ENCODE measurements around the gene CCDC106.

Gene CCDC106

GRCh38 chr19:55637534-55637933, 10.5 kb upstream of the CCDC106 start:
- DNase-seq, result no peak

DNA sequence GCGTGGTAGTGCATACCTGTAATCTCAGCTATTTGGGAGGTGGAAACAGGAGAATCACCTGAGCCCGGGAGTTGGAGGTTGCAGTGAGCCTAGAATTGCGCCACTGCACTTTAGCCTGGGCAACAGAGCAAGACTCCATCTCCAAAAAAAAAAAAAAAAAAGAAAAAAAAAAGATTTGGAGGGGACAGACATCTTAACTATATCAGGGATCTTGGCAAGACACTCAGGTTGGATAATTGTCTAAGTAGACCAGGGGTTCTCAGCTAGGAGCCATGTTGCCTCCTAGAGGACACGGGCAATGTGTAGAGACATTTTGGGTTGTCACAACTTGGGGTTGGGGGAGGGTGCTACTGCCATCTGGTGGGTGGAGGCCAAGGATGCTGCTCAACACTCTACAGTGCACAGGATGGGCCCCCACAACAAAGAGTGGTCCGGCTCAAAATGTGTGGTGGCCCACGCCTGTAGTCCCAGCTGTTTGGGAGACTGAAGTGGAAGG, 9.1 kb upstream of the CCDC106 start:
- DNase-seq, result no peak

DNA sequence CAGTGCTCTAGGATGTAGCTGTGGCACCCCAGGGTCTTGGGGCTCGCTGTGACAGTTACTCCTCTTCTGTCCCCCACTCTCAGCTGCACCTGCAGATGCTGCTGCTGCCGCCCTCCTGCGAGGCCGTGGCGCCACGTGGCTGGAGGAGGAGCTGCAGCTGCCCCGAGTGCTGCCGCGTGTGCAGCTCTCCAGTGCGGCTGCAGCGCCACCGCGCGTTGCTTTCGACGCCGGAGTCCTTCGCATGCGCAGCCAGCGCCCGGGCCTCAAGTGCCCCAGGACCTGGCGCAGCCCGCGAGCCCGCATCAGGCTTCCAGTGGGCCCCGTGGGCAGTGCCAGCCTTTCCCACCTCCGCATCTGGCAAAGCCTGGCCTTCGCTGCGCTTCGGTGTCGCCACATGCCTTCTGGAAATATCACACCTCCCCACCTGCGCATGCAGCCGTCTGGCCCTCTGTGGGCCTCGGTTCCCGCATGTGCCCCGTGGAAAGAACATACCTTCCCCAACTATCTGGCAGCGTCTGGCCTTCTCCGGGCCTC, 7.9 kb upstream of the CCDC106 start:
- DNase-seq, result peak; percentile 34

DNA sequence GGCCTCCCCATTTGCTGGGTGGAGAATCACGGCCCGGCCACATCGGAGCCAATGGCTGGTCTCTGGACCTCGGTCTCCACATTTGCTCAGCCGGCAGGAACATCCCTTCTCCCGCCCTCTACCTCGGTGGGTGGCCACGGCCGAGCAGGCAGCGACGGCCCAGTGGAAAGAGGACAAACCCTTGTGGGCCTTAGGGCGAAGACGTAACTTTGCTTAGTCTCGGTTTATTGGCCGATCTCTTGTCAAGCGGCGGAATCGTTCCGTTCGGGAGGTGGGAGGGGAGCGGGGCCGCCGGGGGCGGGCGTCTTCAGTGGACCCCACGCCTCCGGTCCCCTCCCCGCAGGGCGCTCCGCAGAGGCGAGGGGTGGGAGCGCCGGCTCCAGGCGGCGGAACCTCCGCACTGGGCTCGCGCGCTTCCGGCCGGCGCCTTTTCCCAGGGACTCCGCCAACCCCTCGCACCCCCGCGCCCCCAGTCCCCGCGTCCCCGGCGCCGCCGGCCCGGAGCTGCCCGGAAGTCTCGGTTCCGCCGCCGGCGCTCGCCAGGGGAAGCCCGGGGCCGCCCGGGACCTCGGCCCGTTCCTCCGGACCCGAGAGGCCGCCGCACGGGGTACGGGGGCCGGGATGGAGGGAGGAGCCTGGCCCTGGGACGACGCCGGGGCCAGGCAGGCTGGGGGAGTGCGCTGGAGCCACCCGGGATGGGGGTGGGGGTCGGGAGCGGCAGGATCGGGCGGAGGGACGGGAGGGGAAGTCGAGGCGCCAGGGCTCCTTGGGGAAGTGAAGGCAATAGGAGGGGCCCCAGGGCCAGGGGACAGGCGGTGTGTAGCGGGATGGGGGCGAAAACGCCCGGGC, 7.2 kb upstream of the CCDC106 start, which contains the start of gene ZNF580:
TSS of gene ZNF580 (plus strand) at position 426 of the 849 bp plus-strand sequence. CDS start 1,507 bp downstream, outside the sequence.
- peak; percentile 73 for DNase-seq

GRCh38 chr19:55641426-55642152, 6.4 kb upstream of the CCDC106 start:
- peak; percentile 20 for DNase-seq

GRCh38 chr19:55642153-55643002, 5.6 kb upstream of the CCDC106 start:
- peak; percentile 11 for DNase-seq

DNA sequence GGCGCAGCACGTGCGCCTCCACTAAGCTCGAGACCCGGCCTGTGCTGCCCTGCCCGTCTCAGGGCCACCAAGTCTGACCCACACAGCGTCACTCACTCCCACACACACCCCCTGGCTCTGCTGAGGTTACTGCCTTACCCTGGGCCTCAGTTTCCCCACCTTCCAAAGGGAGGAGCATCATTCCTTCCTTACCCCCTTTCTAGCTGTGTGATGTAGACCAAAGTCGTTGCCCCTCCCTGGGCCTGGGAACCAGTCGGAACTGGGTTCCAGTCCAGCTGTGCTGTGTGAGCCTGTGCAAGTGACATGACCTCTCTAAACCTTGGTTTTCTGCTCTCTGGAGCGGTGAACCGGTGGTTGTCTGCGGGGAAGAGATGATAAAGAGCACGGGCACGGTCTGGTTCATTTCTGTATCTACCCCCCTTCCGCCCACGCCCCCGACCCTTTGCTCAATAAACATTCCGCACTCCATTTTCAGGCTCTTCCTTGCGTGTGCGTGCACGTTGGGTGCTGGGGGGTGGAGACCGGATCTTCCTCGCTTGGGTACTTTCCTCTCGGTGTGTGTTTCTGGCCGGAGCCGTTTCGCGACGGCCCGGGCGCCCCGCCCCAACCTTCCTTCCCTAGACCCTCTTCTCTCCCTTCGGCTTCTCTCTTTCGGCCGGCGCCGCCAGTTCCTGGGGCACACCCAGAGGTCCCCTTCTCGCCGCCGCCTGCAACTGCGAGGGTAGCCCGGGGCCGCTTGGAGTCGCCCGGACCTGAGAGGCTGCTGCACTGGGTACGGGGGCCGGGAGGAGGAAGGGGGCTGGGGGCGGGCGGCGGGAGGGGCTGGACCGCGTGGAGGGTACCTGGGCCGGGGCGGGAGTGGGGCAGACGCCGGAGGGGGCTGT, 4.8 kb upstream of the CCDC106 start, which contains the start of gene ZNF581:
TSS of gene ZNF581 (plus strand) at position 647 of the 884 bp plus-strand sequence. CDS start 923 bp downstream, outside the sequence.
- peak; percentile 70 for DNase-seq

- no peak for DNase-seq
Observed at GRCh38 chr19:55643887-55644176, 4.2 kb upstream of the CCDC106 start.

DNA sequence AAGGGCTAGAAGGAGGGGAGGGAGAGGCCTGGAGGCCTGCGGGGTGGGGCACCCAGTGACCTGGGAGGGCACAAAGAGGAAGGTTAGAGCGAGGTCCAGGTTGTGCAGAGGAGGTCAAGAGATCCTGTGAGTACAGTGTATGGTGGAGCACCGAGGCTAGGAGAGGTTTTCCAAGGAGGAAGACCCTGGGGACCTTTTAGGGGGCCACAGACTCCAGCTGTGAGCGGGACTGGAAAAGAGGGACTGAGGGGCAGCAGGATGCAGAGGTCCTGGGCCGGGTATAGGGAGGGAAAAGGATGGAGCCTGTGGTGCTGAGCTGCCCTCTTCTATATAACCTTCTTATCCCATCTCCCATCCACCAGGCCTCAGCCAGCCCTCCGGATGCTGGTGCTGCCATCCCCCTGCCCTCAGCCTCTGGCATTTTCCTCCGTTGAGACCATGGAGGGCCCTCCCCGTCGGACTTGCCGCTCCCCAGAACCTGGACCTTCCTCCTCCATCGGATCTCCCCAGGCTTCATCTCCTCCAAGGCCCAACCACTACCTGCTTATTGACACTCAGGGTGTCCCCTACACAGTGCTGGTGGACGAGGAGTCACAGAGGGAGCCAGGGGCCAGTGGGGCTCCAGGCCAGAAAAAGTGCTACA, 3.7 kb upstream of the CCDC106 start:
- no peak for DNase-seq

DNA sequence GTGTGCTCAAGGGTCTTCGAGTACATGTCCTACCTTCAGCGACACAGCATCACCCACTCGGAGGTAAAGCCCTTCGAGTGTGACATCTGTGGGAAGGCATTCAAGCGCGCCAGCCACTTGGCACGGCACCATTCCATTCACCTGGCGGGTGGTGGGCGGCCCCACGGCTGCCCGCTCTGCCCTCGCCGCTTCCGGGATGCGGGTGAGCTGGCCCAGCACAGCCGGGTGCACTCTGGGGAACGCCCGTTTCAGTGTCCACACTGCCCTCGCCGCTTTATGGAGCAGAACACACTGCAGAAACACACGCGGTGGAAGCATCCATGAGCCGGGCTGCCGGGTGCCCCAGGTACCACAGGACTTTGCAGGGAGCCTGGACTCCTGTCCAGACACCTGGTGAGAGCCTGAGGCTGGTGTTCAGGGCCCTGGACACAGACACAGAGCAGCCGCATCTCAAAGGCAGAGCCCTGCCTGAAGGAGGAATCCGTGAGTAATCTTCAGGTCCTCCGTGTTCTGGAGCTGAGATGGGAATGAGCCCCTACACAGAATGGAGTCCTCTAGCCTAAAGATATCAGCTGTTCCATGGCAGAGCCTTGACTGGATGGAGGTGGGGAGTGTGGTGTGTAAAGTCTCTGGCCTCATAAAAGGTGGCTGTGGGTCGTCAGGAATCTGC, 3.0 kb upstream of the CCDC106 start:
- no peak for DNase-seq

- no peak for DNase-seq
Observed at GRCh38 chr19:55645512-55645881, 2.5 kb upstream of the CCDC106 start.

GRCh38 chr19:55646889-55647731, 902 bp upstream of the CCDC106 start:
- DNase-seq, result no peak

DNA sequence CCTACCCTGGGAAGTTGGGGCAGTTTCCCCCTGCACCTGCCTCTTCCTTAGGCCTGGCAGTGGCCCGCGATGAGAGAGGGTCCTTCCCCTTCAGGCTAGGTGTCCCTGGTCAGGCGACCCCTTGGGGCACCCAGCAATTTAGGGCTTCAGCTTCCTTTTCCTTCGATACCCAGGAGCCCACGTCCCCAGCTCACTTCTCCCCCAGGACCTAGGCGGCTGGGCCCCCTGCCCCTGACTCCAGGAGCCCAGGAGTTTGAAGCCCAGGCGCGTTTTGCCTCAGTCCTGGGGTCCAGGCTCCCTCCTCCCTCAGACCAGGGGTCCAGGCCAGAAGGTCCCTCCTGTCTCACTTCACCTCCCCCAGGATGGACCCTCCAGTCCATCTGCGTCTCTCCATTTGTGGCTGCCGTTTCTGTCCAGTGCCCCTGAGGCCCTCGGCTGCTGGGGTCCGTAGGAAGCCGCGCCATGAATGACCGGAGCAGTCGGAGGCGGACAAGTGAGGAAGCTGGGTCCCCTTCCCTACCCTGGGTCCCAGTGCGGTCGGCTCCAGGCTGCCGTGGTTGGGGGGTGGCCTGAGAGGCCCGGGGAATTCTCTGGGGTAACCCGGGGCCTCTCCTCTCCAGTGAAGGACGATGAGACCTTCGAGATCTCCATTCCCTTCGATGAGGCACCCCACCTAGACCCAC, 714 bp downstream of the CCDC106 start:
- DNase-seq, result no peak

- no peak for DNase-seq
Observed at GRCh38 chr19:55649268-55650125, 1.5 kb downstream of the CCDC106 start.

DNA sequence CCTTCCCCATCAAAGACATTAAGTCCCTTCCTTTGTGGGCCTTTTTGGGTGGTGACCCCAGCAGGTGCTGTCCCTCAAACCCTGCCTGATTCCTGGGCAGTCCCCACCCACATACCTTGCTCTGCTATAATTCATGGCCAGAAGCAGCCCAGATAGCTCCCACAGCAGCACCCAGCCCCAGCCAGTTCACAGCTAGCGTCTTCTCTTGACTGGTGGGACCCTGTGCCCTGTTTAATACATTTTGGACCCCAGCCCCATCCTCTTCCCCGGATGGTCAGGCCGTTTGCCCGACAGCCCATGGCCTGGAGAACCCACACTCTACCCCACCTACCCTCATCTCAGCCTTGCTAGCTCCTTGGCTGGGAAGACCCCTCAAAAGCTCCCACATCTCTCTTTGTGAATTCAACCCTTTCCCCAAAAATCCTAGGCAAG, 2.1 kb downstream of the CCDC106 start:
- DNase-seq, result no peak

DNA sequence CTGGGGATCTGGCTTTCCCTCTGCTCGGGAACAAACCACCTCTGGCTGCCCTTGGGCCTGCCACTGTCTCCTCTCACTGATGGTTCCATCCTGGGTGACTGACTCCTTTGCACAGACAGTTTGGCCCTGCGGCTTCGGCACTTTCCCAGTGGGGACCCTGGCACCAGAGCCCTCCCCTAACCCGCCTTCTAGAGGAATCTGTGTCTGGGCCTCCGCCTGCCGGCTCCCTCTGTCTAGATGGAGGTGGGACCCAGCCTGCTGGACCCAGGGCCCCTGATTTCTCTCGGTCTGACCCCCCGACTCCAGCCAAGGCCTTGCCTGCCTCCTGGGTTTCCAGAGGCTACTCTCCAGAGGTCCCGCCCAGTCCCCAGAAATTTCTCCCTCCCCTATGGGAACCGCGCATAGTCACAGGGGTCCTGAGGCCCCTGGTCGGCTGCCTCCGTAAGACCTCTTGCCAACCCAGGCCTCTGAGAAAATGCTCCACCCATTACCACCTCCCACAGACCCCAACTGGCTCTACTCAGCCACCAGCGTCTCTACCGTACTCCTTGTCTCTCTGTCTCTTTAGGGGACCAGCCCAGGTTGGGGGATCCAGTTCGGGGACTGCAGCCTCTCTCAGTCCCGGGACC, 2.7 kb downstream of the CCDC106 start:
- DNase-seq, result no peak

GRCh38 chr19:55651236-55651635, 3.2 kb downstream of the CCDC106 start:
- no peak for DNase-seq
